Skin epidermis (tissue), 12 donors: Measurements from ENCODE around the gene DNM2.
"Not testable (repeated sequence)": the region's sequence is repeated elsewhere in the genome, so short reads cannot be mapped to it uniquely, and the experiment has no call there.

ENCODE experiments used
- H3K27ac ChIP-seq, 21 experiments: fragments of 200-600 bp; sonication (generic) in 11 of 21; one replicate each; pipeline ENCODE4 v1.5.0; 2020; ENCODE audit warnings: mild to moderate bottlenecking in 3 of 21, inconsistent platforms in 2 of 21, moderate library complexity in 2 of 21
- H3K4me3 ChIP-seq, 7 experiments: fragments of 200-600 bp; sonication (generic) in 2 of 7; one replicate each; pipeline ENCODE4 v1.5.0; 2020; ENCODE audit warnings: inconsistent platforms in 2 of 7, mild to moderate bottlenecking in 2 of 7, moderate library complexity in 1 of 7

DNM2 gene

DNA sequence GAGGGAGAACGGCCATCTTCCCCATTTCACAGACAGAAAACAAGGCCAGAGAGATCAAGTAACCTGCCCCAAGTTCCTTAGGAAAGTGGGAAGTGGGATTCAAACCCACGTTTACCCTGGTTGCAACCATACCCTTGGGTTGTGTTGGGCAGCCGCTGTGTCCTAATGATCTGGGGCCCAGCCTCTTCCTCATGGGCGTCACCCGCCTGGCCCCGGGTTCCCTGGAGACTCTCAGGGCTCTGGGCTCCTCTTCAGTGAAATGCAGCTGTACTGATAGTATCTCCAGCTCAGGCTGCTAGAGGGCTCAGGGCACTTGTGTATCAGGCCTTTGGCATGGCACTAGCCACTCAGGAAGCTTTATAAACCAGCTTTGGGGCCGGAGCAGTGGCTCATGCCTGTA, 108.4 kb downstream of the DNM2 start:
- no peak overlapping the region for H3K27ac ChIP-seq
- H3K4me3 ChIP-seq: no peak overlapping the region

DNA sequence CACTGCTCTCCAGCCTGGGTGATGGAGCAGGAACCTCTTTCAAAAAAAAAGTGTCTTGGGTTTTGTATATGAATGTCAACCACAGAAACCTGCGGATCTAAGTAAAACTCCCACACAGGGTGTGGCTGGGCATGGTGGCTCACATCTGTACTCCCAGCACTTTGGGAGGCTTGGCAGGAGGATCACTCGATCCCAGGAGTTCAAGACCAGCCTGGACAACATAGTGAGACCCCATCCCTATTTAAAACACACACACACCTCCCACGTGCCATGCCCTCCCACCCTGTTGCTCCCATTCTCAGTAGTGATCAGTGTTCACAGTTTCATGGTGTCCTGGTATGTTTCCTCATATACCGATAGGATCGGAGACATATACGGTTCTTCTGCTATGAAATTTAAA, 109.0 kb downstream of the DNM2 start:
- H3K4me3 ChIP-seq: no peak overlapping the region
- H3K27ac ChIP-seq: no peak overlapping the region

DNA sequence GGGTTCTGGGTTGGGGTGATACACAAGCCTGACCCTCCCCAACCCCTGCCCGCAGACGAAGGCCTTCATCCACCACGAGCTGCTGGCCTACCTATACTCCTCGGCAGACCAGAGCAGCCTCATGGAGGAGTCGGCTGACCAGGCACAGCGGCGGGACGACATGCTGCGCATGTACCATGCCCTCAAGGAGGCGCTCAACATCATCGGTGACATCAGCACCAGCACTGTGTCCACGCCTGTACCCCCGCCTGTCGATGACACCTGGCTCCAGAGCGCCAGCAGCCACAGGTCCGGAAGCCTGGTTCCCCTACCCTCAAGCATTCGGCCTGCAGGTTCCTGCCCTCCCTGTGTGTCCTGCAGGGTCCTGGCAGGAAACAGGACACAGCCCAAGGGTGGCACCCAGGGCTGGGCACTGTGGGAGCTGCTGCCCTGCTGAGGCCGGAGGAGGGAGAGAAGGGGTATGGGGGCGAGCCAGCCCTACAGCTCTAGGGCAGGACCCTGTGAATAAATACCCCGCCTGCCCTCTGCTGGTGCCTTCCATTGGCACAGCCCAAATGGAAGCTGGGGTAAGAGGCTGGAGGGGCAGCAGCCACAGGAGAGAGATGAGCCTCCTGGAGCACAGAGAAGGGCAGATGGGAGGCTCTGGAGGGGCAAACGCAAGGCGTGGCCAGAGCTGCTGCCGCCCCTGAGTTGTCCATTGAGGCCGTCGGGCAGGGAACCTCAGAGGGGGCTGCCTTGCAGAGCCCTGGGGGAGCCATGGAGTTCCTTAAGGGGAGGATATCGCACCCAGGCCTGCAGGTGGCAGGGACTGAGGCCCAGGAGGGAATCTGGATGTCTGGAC, 111.3 kb downstream of the DNM2 start:
- Histone ChIP-seq H3K27ac (no peak overlapping the region), H3K4me3 (no peak overlapping the region)

DNA sequence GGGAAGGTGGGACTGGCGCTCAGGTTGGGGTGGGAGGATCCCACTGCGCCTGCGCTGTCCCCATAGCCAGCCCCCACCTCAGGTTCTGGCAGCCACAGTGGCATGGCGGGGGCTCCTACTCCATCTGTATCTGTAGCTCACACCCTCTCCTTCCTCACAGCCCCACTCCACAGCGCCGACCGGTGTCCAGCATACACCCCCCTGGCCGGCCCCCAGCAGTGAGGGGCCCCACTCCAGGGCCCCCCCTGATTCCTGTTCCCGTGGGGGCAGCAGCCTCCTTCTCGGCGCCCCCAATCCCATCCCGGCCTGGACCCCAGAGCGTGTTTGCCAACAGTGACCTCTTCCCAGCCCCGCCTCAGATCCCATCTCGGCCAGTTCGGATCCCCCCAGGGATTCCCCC, 112.1 kb downstream of the DNM2 start:
- H3K27ac ChIP-seq: no peak overlapping the region

DNA sequence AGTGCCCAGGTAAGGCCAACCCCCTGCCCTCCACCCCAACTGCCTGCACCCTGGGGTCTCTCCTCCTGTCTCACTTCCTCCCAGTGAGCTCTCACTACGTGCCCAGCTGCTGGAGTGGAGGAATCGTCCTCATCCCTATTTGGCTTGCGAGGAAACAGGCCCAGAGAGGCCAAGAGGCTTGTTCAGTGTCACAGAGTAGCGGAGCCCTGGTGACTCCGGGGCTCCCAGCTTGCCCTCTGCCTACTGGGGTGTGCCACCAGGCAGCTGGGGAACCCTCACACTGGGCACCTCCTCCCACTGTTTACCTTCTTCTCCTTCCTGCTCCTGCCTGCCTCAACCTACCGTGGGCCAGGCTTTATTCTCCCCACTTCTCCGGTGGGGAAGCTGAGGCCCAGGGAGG, 112.5 kb downstream of the DNM2 start:
- H3K27ac ChIP-seq: no peak overlapping the region

More for the DNA sequence above, 112.1 kb downstream of the DNM2 start:
- H3K4me3 ChIP-seq: no peak overlapping the region

DNA sequence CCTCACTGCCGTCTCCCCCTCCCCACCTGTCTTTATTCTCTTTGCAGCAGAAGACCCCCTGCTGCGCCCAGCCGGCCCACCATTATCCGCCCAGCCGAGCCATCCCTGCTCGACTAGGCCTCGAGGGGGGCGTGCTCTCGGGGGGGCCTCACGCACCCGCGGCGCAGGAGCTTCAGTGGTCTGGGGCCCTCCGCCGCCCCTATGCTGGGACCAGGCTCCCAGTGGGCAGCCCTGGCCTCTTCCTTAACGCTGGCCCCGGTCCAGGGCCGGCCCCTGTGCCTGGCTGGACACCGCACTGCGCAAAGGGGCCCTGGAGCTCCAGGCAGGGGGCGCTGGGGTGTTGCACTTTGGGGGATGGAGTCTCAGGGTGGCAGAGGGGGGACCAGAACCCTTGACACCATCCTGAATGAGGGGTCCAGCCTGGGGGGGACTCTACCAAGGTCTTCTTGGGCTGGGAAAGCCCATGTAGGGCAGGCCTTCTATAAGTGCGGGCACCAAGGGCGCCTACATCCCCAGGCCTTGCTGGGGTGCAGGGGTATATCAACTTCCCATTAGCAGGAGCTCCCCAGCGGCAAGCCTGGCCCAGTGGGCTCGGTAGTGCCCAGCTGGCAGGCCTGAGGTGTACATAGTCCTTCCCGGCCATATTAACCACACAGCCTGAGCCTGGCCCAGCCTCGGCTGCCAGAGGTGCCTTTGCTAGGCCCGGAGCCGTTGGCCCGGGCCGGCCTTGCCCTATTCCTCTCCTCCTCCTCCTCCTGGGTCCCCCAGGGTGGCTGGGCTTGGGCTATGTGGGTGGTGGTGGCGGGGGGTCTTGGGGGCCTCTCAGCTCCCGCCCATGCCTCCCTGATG, 113.3 kb downstream of the DNM2 start:
- H3K4me3 ChIP-seq: no peak overlapping the region
- H3K27ac ChIP-seq: no peak overlapping the region

More for the DNA sequence above, 112.5 kb downstream of the DNM2 start:
- no peak overlapping the region for H3K4me3 ChIP-seq

DNA sequence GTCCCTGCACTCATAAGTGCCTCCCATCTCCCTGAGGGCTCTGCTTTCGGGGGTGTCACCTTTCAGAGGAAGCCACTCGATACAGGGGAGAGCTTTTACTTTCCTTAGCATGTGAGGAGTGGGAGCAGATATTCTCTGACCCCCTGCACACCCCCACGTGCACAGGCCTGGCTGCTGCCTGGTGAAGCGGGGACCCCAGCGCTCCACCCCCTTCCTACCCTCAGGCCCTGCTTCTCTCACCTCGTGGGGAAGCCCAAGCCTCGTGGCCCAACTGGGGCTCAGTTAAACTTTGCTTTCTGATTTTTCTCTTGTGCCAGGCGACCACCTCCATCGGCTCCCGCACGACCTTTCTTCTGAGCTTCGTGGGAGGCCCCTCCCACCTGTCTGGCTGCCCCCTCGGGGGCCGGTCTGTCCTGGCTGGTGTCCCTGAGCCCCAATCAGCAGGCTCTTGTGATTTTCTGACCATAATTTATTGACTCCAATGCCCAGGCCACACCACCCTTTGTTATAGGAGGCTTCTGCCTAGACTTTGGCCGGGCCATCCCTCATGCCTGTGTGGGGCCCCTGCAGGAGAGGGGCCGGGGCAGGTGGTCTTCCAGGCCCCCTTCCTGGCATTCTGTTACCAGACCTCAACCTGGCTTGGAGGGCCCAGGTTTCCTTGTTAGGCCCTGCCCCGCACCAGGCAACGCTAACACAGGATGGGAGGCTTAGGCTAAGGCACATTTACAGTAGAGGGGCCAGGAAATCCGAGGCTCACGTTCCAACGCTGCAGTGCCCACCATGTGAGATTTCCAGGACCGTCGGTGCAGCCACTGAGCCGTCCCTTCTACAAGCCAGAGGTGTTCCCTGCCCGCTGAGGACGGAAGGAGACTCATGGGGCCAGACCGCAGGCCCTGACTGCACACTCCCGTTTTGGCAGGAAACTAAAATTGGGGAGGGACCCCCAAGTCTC, 114.4 kb downstream of the DNM2 start:
- no peak overlapping the region for H3K4me3 ChIP-seq
- no peak overlapping the region for H3K27ac ChIP-seq

DNA sequence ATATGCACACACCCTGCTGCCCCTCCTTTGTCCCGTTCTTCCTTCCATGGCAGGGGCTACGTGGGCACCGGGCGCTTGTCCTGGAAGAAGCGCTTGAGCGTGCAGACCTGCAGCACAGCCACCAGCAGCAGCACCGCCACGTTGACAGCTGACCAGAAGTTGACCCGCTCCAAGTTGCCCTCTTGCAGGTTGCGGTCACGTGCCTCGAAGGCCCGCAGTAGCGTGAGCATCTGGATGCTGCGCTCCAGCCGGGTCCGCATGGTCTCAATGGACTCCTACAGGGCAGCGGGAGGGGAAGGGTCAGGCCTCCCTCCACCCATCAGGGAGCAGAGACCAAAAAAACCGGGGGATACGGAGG, 115.0 kb downstream of the DNM2 start:
- H3K4me3 ChIP-seq: no peak overlapping the region

DNA sequence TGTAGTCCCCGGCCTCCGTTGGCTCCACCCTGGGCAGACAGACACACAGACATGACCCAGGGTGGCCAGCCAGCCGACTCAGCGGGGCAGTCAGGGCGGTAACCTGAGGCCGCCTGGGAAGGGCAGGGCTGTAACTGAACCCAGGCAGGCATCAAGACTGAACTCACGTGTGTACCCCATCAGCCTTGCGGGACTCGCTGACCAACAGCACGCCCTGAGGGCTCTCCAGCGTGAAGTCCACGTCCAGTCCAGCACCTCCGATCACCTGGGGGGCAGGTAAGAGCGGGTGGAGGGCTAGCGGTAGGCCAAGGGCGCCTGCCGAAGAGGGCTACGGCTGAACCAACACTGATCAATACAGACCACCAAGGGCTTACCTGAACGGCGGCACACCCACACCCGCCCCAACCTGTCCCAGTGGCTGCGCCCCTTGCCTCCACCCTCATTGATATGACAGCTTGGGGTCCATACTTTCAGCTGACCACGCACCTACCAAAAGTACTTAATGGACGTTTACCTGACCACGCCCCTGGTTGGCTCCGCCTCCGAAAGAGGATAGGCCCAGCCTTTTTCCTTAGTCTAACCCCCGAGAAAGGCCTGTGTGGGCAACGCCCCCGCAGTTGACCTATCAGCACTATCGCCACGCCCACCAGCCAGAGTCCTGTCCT, 117.3 kb downstream of the DNM2 start:
- H3K27ac ChIP-seq: peak overlapping the region in 19 of 21 experiments; percentile 50 to 99 (median 96)
- peak overlapping the region; percentile 25 to 68 (median 56) for H3K4me3 ChIP-seq

More for the DNA sequence above, 115.0 kb downstream of the DNM2 start:
- no peak overlapping the region for H3K27ac ChIP-seq

DNA sequence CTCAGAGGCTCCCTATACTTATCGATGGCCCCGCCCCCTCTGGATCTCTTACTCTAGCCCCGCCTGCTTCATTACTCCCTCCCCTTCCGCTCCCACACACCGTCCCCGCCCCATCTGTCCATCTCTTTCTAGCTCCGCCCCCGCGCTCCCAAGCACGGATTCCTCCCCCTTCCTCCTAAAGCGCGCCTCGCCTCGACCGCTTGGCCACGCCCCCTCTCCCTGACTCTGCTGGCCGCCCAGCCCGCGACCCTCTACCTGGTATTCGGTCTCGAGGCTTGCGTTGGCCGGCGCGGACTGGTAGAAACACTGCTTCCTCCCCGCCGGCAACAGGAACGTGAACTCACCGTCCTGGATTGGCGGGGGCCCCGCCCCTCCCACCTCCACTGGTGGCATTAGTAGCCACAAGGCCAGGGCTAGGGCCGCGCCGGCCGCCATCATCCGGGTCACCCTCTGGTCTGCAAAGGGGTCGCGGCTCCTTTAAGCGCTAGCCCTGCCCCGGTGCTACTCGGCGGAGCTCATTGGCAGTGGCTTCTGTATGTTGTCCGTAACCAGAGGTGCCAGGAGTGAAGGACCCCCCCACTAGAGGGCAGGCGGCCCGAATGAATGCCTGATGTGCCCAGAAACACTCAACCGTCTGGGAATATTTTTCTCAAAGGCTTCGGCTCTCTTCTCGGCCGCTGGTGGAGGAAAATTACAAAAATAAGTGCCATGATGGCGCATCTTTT, 118.0 kb downstream of the DNM2 start, which contains the start of gene TMED1:
Gene TMED1 (minus strand): TSS at position 459 of the 725 bp plus-strand sequence. CDS start 21 bp downstream, at position 438.
- Histone ChIP-seq H3K27ac (peak within 1 kb of the TSS; percentile 81 to 99 (median 96)), H3K4me3 (peak within 1 kb of the TSS; percentile 50 to 87 (median 58))

DNA sequence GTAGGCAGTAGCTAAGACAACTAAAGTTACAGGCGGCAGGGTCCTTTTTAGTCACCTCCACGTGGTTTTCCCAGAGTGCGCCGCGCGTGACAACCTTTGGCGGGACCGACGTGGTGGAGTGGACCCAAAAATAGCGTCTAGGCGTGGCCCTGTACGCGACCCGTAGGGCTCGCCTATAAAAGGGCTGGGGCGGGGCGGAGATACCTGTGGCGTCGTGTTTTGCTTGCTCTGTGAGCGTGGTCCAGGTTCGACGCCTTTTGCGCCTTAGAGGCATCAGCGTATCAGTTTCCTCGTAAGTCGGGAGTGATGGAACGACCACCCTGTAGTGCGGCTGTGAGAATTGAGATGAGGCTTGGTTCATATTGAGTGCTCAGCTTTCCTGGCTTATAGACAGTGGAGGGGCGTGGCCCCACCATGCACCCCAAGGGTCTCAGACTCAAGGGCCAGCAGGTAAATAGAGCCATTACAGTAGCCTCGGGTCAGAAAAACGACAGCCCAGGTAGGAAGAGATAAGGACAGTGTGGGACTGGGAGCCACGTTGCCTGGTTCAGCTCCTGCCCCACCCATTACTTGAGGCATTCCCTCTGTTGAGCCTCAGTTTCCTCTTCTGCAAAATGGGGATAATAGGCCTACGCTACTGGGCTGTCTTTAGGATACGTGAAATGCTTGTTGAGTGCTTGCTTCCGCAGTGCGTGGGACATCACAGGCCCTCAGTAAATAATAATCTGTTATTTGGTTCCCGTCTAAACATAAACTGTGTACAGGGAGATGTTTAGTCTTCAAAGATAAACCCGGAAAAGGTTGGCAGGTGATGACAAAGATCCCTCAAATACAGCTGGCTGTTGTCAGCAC, 118.8 kb downstream of the DNM2 start:
- H3K4me3 ChIP-seq: peak overlapping the region; percentile 50 to 87 (median 58)
- H3K27ac ChIP-seq: peak overlapping the region; percentile 35 to 99 (median 96)

DNA sequence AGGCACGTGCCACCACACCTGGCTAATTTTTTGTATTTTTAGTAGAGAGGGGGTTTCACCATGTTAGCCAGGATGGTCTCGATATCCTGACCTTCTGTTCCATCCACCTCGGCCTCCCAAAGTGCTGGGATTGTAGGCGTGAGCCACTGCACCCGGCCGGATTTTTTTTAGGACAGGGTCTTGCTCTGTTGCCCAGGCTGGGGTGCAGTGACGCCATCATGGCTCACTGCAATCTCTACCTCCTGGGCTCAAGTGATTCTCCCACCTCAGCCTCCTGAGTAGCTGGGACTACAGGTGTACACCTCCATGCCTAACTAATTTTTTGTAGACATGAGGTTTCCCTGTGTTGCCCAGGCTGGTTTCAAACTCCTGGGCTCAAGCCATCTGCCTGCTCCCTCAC, 119.8 kb downstream of the DNM2 start:
- H3K27ac ChIP-seq, H3K4me3 ChIP-seq: not testable (repeated sequence)

DNA sequence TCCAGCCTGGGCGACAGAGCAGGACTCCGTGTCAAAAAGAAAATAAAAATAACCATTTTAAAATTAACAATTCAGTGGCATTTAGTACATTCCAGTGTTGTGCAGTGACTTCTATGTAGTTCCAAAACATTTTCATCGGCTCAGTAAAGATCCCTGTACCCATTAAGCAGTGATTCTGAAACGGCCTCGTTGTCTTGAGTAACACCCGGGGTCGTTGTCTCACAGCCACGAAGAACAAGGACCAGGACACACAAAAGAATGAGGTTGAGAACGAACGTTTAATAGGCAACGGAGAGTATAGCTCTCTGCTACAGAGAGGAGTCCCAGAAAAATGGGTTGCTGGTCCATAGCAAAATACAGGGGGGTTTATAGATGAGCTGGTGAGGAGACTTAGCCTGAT, 120.5 kb downstream of the DNM2 start:
- H3K27ac ChIP-seq: no peak overlapping the region
- H3K4me3 ChIP-seq: no peak overlapping the region

DNA sequence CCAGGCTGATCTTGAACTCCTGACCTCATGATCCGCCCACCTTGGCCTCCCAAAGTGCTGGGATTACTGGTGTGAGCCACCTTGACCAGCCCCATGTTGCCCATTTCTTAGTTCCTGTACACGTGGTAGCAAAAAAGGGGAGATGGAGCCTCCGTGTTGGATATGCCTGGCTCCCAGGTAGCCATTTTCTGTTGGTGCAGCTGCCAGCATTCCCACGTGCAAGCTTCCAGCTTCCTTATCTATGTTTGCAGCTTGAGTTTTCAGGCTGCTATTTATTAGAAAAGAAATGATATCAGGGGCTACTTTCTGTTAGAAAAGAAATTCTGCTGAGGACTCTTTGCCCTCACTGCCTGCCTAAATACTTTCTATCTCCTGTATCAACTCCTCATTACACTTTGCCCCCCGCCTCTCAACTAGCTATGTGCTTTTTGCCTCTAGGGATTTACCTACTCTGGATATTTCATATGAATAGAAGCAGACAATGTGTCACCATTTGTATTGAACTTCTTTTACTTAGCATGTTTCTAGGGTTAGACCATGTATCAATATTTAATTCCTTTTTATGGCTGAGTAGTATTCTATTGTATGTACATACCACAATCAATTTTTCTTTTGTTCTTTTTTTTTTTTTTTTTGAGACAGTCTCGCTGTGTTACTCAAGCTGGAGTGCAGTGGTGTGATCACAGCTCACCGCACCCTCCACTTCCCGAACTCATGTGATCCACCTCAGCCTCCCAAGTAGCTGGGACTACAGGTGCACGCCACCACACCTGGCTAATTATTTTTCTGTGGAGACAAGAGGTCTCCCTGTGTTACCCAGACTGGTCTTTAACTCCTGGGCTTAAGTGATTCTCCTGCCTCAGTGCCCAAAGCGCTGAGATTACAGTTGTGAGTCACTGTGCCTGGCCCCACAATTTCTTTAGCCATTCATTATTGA, 121.5 kb downstream of the DNM2 start:
- H3K4me3 ChIP-seq: no peak overlapping the region

DNA sequence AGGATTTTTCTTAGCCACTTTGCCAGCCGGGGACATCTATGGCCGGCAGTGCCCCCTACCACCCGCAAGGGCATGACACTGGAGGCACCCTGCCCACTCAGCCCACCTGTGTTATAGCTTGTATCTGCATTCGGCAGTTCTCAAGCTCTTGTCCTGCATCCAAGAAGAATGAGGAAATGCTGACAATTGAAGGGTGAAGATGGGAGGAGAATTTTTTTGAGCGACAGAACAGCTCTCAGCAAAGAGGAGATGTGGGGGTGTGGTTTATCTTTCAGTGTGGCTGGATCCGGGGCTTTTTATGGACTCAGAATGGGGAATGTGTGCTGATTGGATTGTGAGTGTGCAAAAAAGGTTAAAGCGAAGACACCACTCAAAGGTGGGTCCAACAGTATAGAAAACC, 124.9 kb downstream of the DNM2 start:
- no peak overlapping the region for H3K4me3 ChIP-seq
- H3K27ac ChIP-seq: no peak overlapping the region

More for the DNA sequence above, 121.5 kb downstream of the DNM2 start:
- no peak overlapping the region for H3K27ac ChIP-seq

DNA sequence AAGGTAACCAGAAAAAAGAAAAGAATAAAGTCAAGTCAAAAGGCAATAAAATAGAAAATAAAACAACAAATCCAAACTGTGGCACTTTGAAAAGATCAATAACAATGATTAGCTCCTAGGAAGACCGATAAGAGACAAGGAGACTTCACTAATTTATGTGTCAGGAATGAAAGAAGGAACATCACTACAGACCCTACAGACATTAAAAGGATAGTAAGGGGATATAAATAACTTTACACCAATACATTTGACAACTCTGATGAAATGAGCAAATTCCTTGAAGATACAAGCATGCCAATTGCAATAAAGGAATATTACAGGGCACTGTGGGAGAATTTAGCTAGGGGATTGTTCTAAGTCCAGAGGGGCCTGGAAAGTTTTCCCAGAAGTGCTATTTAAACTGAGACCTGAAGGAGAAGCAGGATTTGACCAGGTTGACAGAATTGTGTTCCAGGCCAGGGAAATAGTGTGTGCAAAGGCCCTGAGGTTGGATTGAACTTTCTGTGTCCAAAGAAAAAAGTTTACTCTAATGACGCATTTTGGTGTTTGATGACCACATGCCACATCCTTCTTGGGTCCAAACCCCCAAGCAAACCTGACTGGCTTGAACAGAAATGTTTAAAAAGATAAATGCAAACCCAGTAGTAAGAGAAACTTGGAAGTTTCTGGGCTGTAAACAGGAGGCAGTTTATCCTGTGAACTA, 128.8 kb downstream of the DNM2 start:
- Histone ChIP-seq H3K27ac (no peak overlapping the region), H3K4me3 (no peak overlapping the region)
